ENCODE measurements around the gene DIRAS1.

The DIRAS1 gene

GRCh38 chr19:2744113-2744512 lies 22.9 kb upstream of the DIRAS1 start:
- in situ Hi-C loops (cut with HindIII; ENCODE audit: low sequenced_read_pairs): no loop called here
- DNase-seq (ENCODE audit: low read depth, low spot score): no peak
- no peak overlapping the region for H3K4me3 ChIP-seq (ENCODE audit: low read depth, low read length)
- TF ChIP-seq CTCF (IDR thresholded peaks at IDR 0.05; ENCODE audit: low read depth, low read length): no peak

- no peak for TF ChIP-seq CTCF (IDR thresholded peaks at IDR 0.05; ENCODE audit: low read depth, low read length)
- no peak overlapping the region for H3K4me3 ChIP-seq (ENCODE audit: low read depth, low read length)
- no peak for DNase-seq (ENCODE audit: low read depth, low spot score)
- in situ Hi-C loops (cut with HindIII; ENCODE audit: low sequenced_read_pairs): no loop called here
Observed at GRCh38 chr19:2743099-2743498, 21.9 kb upstream of the DIRAS1 start.

GRCh38 chr19:2740314-2740656 lies 19.1 kb upstream of the DIRAS1 start:
- TF ChIP-seq CTCF (IDR thresholded peaks at IDR 0.05; ENCODE audit: low read depth, low read length): no peak
- H3K4me3 ChIP-seq (ENCODE audit: low read depth, low read length): no peak overlapping the region
- DNase-seq (ENCODE audit: low read depth, low spot score): no peak
- in situ Hi-C loops (cut with HindIII; ENCODE audit: low sequenced_read_pairs): no loop called here

GRCh38 chr19:2739602-2740313 lies 18.6 kb upstream of the DIRAS1 start, which contains the start of gene SLC39A3:
Gene SLC39A3, minus strand, starts transcription at chr19:2740017. Its CDS starts 2,760 bp downstream, at chr19:2737257.
- in situ Hi-C loops (cut with HindIII; ENCODE audit: low sequenced_read_pairs): no loop called here
- DNase-seq (ENCODE audit: low read depth, low spot score): peak; percentile 98
- no peak for TF ChIP-seq CTCF (IDR thresholded peaks at IDR 0.05; ENCODE audit: low read depth, low read length)
- H3K4me3 ChIP-seq (ENCODE audit: low read depth, low read length): peak within 1 kb of the TSS; percentile 91

GRCh38 chr19:2736550-2737190 lies 15.5 kb upstream of the DIRAS1 start:
- no peak for TF ChIP-seq CTCF (IDR thresholded peaks at IDR 0.05; ENCODE audit: low read depth, low read length)
- DNase-seq (ENCODE audit: low read depth, low spot score): no peak
- H3K4me3 ChIP-seq (ENCODE audit: low read depth, low read length): no peak overlapping the region
- in situ Hi-C loops (cut with HindIII; ENCODE audit: low sequenced_read_pairs): no loop called here

GRCh38 chr19:2735374-2735773 lies 14.2 kb upstream of the DIRAS1 start:
- in situ Hi-C loops (cut with HindIII; ENCODE audit: low sequenced_read_pairs): no loop called here
- no peak for DNase-seq (ENCODE audit: low read depth, low spot score)
- TF ChIP-seq CTCF (IDR thresholded peaks at IDR 0.05; ENCODE audit: low read depth, low read length): no peak
- no peak overlapping the region for H3K4me3 ChIP-seq (ENCODE audit: low read depth, low read length)

Measured in astrocyte of the spinal cord (primary cell).